Suprapubic skin (tissue), 4 donors: ENCODE data around the gene ZDHHC3.

Source experiments
- POLR2A ChIP-seq, 2 donors: fragments of 450-650 bp; IDR thresholded peaks; one replicate each; pipeline ENCODE4 v1.6.1; 2017; ENCODE audit warnings: antibody characterized with exemption in 2 of 2, mild to moderate bottlenecking in 2 of 2, moderate library complexity in 2 of 2
- POLR2AphosphoS5 ChIP-seq, 3 donors: sonication (generic); formaldehyde crosslinking; IDR thresholded peaks; one replicate each; pipeline ENCODE4 v1.6.1; 2017; ENCODE audit warnings: antibody characterized with exemption in 3 of 3
- TF ChIP-seq, protein P1 (sequence below), 2 donors: fragments of 200-600 bp in 1 of 2; fragments of 450-650 bp in 1 of 2; sonication (generic) in 1 of 2; IDR thresholded peaks; one replicate each; pipeline ENCODE4 v1.5.1; 2016 to 2019; ENCODE audit warnings: antibody characterized with exemption in 2 of 2, mild to moderate bottlenecking in 1 of 2, moderate library complexity in 1 of 2

DNA sequence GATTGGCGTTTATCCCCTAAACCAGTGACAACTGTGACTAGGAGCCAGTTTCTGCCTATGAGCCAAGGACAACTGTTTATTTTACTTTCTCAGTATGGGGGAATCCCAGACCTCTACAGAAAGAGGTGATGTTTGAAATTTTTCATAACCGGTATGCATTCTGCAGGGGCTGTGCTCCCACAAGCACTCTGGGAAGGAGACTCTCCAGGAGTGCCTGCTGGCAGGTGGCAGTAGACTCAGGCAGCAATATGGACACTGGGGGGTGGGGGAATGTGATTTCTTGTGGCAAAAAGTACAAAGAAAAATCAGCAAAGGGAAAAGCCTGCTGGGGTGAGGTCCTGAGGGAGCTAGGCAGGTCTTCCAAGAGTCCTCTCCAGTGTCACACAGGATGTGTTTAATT, 95.7 kb downstream of the ZDHHC3 start:
- TF ChIP-seq POLR2AphosphoS5 (IDR thresholded peaks at IDR 0.05): no peak
- TF ChIP-seq, protein P1, sequence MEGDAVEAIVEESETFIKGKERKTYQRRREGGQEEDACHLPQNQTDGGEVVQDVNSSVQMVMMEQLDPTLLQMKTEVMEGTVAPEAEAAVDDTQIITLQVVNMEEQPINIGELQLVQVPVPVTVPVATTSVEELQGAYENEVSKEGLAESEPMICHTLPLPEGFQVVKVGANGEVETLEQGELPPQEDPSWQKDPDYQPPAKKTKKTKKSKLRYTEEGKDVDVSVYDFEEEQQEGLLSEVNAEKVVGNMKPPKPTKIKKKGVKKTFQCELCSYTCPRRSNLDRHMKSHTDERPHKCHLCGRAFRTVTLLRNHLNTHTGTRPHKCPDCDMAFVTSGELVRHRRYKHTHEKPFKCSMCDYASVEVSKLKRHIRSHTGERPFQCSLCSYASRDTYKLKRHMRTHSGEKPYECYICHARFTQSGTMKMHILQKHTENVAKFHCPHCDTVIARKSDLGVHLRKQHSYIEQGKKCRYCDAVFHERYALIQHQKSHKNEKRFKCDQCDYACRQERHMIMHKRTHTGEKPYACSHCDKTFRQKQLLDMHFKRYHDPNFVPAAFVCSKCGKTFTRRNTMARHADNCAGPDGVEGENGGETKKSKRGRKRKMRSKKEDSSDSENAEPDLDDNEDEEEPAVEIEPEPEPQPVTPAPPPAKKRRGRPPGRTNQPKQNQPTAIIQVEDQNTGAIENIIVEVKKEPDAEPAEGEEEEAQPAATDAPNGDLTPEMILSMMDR (IDR thresholded peaks at IDR 0.05): no peak
- TF ChIP-seq POLR2A (IDR thresholded peaks at IDR 0.05): no peak
